AG20443 (cell line): ENCODE measurements around the gene LTBP1.
A peak's percentile ranks its signal among the peaks of the same experiment; 100 is the strongest.

Experiments
- DNase-seq: peaks from one replicate; pipeline ENCODE4 v3.0.0; 2012; ENCODE audit warnings: low spot score, mixed read lengths

LTBP1 gene

DNA sequence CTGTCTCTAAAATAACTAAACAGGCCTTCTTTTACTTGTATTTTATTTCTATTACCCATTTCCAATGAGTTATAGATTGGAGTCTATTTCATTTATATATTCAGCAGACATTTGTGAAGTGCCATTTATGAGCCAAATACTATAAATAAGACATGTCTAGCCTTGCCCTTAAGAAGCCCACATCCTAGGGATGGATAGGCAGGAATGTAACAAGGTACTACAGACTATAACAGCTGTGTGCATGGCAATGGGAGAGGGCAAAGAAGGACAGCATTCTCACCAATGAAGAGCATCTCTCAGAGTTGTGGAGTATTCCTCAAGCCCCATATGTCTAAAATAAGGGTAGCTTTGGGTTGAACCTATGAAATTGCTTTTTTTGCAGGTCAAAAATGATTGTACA, 367.8 kb downstream of the LTBP1 start:
- no peak for DNase-seq

DNA sequence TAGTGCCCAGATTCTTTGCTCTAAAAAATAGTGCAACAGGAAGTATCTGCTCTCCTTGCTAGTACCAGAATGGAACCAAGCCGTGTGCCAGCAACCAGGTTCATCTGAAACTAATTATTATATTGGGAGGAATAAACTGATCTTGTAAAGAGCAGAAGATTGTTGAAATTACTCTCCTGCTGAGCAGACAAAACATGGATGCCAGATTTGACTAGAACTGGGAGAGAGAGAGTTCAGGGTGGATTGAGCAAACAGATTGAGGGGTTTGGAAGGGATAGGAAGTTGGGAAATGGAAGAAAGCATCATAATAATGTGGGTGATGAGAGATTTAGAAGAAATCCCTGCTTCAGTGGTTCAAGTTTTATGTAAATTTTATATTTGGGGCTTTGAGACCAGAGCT, 369.6 kb downstream of the LTBP1 start:
- no peak for DNase-seq

DNA sequence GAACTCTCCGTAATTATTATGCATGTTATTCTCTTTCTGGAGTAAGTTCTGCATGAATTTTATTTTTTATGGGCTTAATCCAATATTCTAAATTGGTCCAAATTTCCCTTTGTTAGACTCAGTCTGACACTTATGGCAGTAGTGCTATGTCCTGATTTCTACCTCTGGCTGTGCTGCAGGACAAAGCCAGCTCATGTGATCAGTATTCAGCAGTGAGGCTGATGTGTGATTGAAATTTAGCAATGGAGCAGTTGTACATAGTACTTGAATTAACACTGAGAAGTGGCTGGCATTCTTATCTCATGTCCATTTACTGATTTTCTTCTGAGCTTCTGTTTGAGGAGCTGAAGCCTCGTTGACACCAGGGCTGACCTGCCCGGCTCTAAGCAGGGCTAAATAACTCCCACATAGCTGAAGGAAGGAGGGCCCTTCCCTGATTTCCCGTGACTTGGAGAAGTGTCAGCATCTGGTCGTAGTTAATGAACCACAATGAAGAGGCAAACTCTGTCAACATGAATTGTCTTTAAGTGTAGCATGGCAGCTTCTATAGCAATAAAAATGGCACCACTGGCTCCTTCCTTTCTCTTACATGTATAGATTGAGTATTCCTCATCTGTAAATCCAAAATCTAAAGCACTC, 370.7 kb downstream of the LTBP1 start:
- DNase-seq: peak; percentile 21

DNA sequence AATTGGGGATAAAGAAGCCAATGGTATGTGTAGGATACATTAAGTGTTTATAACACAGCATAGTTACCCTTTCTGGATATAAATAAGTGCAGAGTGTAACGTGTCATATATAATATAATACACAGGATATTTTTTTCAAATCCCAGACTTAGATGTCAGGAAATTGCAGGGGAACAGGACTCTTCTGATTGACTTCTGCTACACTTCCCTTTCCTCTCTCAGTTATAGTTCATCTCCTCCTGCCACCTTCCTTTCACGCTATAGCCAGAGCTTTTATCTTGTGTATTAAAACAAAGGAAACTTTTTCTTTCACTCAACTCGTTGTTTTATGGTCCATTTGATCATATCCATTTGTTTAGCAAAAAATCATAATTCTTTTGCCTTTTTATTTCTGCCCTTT, 371.7 kb downstream of the LTBP1 start:
- DNase-seq: no peak

DNA sequence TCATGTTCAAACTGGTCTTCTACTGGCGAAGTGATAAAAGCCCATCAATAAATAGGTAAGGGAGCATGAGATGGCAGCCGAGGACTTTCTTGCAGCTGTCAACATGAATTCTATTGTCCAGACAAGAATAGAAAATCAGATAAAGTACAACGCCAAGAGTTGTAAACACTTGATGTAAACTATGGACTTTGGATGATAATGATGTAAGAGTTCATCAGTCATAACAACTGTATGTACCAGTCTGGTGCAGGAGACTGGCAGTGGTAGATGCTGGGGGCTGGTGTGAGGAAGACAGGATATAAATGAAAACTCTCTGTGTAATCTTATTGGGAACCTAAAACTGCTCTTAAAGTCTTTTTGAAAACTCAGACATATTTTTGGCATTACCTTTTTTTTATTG, 373.8 kb downstream of the LTBP1 start:
- DNase-seq: no peak

DNA sequence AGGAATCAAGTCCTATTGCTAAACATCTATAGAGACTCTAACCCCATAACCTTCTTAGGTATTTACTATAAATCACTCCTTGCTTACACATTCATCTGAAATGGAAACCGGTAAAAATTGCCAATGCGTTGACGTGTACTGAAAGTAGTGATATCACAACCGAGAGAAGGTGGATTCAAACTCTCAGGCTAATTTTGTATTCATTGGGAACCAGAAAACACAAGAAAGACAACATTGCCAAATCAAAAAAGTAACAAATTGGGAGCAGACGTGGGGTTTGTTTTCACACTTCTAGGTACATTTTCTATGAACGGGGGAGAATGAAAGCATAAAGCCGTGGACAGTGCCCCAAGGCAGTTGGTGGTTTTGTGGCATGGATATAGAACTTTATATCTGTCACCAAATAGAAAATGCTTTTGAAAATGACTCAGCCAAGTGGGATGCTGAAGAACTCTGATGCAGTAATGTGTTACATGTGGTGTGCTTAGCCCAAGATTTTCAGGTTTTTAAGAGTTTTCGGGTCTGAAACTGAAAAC, 374.6 kb downstream of the LTBP1 start:
- peak; percentile 58 for DNase-seq

DNA sequence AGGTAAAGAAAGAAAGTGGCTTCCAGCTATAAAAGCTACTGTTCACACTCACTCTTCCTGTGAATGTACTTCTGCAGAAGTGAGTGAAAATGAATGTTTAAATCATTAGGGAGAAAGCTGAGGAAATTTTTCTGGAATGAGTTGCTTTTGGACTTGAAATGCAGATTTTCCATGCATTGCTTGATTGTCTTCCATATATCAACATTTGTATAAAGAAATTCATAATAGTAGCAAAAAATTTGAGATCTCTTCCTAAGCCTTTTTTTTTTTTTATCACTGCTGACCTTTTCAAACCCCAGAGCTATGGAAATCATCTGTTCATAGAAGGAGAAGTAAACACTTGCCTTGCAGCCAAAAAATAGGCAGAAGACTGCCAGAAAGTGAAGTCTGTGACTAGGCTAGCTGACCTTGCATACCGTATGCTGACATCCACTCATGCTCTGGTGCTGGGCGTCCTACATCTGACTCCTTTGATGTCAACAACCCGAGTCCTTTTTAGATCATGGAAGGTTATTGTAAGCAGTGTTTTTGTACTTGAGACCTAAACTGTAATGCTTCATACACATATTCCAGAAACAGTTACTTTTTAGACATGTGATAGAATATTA, 375.2 kb downstream of the LTBP1 start:
- peak; percentile 38 for DNase-seq

DNA sequence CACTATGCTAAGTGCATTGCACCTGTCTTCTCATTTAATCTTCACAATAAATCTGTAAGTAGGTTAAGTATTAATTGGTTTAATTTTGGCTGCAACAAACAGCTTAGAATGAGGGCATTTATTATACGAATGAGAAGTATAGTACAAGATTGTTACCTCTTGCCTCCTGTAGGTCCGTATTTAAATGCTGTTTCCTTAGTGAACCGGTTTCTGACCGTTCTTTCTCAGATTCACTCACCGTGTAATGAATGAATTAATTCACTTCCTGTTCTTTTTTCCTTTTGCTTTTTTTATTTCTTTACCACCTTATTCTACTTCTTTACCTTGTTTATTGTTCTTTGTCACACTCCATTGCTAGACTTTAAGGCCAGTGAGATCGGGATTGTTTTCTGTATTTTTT, 375.9 kb downstream of the LTBP1 start:
- no peak for DNase-seq

DNA sequence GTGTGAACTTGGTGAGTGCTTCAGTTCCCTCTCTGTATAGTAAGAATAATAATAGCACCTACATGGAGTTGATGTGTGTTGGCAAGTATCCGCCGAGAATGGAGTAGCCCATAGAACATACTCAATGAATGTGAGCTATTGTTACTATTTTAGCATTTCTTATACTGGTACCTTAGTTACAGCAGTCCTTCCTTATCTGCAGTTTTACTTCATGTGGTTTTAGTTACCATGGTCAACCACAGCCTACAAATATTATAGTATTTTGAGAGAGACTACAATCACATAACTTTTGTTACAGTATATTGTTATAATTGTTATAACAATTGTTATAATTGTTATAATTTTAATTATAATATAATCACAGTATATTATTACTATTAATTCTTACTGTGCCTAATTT, 377.2 kb downstream of the LTBP1 start:
- DNase-seq: no peak

DNA sequence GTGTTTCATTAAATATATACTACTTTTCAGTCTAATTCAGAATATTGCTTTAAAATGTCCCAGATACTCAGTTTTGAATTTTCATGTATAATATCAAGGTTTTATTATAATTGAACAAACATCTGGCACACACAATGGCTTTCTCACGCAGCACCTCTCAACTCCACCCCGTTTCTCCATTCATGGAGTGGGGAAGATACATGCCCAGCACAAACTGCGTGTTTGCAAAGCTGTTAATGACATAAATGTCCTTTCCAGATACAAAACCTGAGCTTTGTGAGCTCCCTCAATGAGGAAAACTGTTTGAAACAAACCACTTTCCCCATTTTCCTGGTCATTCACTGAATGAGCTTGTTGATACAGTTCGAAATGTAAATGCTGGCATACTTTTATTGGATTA, 379.3 kb downstream of the LTBP1 start:
- DNase-seq: no peak

DNA sequence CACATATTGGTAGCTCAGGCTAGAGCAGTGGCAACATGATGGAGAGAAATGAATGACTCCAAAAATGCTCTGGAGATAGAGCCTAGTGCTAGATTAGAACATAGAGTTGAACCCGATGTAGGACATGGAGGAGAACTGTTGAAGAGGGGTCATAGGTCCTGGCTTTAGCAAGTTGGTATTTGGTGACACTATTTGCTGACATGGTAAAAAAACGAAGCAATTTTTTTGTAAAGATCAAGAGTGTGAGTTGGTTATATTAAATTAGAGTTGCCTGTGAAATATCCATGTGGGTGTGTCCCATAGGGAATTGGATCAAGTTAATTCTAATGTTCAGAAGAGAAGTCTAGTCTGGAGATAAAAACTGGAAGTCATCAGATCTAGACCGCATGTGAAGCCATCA, 386.7 kb downstream of the LTBP1 start:
- no peak for DNase-seq

DNA sequence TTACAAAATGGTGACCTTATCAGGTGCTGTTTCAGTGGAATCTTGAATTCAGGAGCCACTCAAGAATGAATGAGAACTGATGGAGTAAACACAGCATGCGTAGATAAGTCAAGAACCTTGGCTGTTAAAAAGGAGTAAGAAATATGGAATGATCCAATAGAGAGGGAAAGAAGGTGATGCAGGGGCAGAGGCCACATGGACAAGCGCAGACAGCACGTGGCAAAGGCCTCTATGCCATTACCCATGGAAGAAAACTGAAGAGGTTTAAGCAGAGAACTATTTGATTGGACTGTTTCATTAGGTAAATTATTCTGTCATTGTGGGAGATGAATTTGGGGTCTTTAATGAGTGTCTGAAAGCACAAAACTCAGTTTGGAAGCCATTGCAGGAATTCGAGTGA, 387.3 kb downstream of the LTBP1 start:
- no peak for DNase-seq

DNA sequence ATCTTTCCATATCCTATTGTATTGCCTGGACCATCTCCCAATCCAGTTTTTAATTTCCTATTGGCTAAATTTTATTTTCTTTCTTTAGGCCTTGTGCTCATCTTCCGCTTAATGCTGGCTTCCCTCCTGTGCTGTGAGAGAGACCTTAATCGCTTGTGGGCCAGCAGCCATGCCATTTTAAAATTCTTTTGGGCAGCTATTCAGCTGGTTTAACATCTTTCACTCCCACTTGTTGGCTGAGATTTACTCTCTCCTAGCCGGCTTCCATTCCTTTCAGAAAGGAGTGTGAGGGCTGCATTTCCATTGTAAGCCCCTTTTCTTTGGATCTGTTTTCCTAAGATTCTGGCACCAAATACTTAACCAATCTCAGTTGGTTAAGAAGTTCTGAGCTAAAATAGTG, 388.8 kb downstream of the LTBP1 start:
- no peak for DNase-seq

DNA sequence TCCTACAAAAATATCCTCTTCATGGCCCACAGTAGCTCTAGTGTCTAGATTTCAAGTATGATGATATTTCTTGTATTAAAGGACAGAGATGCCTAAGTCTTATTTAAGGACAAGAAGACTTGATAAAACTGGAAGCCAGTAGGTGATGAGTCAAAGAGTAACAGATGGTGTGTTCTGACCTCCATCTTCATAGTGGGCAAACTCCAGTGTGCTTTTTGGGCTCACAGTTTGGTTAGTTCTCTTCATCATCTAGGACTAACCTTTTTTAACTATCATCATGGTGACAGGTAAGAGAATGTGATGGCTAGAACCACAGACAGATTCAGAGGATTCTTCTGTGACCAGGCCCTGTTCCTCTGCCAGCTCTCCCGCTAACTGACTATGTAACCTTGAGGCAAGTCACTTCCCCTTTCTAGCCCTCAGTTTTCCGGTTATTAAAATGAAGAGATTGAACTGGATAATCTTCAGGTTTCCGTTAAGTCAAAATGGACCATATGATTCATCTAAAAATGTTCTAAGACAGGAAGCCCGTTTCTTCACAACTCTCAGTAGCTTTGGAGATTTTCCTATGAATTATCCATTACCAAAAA, 389.4 kb downstream of the LTBP1 start:
- no peak for DNase-seq

DNA sequence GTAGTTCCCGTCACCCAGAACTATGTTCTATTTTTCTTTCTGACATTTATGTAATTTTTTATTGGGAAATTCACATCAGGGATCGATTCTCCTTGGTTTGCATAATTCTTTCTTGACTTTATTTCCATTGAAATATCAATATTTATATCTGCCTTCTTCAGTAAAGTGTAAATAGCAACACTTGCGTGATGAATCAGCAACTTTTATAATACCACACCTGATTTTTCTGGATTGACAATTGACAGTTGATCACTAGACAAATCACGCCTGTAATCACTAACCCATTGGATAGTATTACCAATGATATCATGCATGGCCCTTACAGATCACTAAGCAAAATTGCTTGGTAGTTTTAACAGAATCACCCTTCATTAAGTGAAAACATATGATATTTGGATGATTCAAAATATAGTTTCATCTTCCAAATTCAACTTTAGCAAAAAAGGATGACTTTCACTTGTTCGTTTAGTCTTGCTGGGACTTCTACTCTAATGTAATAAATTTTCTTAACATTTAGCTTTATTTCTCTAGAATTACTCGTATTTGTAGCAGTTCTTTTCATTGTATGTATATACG, 390.7 kb downstream of the LTBP1 start:
- DNase-seq: no peak

DNA sequence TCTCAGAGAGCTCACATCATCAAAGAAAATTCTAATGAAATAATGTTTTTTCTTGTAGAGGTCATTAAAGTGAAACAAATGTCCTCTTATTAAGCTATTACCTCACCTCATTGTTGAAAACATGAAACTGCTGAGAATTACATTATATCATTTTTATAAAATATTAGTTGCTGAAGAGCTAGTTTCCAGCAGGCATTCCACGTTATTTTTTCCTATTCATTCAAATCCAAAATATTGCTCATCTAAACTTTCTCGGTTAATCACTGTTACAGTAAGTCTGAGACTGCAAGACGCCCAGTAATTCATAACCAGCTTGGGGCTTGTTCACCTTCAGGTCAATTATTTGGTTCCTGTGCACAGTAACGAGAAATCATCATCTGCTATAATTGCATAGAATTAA, 391.2 kb downstream of the LTBP1 start:
- no peak for DNase-seq

DNA sequence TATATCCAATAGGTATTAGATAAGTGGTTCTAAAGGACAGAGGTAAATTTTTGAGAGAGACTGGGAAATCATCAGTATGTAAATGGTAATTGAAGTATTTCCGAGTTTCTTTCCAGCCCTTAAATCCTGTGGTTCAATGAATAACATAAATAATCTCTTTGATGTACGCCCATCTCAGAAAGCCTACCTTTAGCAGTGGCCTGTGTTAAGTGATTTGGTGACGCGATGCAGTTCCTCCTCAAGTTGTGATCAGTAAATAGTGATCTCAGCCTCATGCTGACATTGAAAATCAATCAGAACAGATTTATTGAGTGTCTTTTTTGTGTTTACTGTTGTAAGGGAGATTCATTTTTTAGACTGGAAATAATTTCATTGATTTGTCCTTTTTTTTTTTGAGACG, 392.5 kb downstream of the LTBP1 start:
- no peak for DNase-seq

DNA sequence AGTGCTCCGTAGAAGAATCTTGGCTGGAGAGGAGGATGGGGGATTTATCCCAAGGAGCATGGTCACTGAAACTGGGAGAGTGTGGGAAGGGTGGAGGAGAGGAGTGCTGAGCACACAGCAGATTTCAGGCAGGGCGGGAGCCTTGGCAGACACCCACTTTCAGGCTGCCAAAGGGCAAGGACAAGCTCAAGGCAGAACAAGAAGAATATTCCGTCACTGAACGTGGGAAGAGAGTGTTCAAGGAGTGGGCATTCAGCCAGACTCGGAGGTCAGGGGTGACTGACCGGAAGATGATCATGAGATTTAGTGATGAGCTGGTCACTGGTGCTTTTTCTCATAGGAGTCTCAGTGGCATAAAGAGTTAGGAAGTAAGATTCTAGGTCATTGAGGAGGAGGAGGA, 393.5 kb downstream of the LTBP1 start:
- peak; percentile 17 for DNase-seq

DNA sequence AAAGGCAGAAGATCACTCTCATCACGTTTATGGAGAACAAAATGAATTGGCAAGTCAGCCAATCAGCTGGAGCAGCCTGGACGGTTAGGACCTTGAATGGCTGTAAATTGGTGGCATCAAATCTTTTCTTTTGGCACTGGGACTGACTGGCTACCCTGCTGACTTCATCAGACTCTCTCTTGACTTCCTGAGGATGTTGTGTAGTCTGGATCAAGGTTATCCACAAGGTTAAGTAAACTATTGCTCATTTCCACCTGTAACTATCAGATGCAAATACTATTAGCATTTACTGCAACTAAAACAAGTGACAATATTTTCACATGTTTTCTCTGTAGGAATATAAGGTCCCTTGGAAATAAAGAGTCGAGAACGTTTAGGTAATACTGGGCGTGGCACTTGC, 395.4 kb downstream of the LTBP1 start:
- DNase-seq: no peak

DNA sequence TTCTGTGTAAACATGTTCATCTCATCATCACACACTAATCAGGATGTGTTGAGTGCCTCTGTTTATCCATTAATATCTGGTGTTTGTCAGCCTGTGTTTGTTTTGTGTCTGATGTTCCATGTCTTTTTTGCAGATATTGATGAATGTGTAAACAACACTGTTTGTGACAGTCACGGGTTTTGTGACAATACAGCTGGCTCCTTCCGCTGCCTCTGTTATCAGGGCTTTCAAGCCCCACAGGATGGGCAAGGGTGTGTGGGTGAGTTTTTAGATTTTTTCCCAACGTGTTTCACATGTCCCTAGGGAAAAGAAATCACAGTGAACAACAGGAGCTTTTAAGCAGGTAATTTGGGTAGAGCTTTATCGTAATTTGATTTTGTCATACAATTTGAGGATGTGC, 396.0 kb downstream of the LTBP1 start:
- DNase-seq: no peak

DNA sequence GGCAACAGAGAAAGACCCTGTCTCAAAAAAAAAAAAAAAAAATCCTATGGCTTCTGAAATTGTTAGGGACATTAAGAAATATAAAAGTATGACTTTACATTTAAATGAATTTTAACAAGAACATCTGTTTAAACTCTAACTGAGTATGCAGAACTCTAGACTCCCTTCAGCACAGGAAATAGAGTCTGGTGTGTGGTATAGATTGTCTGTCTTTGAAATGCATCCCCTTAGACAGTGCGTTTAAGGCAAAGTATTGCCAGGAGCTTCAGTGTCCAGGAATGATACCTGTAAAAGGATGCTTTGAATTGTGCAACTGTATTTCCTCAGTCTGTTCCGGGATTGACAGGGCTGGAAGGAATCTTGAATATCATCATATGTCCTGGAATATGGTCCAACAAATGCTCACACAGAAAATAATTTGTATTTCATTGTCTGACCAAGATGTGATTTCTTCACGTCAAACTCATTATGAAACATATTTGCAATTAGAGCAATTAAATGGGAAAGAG, 396.7 kb downstream of the LTBP1 start:
- DNase-seq: no peak

DNA sequence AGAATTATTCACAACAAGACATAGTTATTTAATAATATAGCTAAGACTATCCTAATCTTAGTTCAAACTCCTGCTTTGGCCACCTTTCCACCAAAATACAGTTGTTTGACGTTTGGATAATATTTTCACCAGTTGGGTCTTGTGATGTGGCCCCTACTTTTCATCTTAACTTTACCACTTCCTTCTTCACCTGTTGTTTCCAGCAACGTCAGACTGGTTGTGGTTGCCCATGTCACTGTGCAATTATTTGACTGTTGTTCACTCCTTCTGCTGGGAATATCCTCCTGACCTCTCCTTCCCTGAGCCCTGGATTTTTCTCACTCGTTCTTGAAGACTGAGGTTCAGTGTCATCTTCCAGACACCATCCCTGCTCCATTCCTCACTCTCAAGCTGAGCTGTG, 397.5 kb downstream of the LTBP1 start:
- no peak for DNase-seq

DNA sequence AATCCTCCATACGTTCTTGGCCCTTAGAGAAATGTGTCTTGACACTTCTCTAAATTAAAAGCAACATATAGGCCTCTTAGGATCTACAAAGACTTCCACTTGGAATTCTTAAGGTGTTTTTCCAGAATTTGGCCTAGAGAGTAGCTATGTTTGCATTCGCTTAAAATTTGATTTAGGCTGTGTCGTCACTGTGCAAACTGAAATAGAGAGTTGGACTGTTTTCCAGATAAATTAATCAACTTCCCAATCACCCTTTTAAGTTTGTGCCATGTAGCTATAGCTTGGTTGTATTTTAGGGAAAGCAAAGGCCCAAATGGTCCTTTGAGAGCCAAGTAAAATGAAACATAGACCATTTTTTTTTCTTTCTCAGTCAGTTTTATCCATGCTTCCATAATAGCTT, 401.1 kb downstream of the LTBP1 start:
- DNase-seq: no peak
